ENCODE data around the gene CTSE.

DNA sequence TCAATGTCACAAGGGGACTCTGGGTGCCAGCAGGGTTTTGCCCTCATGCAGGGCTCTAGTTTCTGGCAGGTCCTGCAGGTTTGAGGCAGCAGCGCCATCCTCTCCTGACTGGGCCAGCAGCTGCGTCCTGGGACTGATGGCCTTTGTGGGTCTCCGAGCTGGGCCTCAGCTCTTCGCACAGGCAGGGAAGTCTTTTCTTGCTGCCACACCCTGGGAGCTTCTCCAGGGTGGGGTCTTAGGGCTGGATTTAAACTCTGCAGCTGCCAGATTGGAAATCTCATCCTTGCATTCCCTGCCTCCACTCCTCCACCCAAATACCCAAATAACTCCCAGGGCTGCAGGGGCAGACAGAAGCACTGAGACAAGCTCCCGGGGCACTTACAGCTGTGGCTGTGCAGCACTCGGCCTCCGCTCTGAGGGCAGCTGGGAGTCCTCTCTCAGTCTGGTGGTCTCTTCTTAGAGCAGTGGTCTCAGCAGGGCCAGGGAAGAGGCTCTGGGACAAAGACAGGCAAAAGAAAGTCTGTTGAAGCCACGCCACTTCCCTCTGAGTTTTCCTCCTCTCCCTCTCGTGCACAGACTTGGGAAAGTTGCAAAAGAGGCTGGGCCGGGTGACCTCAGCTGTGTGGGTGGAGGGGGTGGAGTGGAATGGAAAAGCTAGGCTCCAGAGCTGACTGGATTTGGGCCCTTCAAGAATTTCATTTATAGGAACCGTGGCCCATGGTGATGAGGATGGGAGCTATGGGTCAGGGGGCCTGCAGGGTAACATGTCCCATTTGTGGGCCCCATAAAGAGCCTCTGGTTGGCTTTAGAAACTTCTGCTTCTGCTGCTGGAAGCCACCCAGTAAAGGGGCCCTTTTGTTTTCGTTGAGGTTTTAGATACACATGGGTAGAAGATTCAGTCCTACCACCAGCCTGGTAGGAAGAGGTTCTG is 20.6 kb downstream of the CTSE start, which contains the start of gene RAB7B:
- TF ChIP-seq, protein P1, sequence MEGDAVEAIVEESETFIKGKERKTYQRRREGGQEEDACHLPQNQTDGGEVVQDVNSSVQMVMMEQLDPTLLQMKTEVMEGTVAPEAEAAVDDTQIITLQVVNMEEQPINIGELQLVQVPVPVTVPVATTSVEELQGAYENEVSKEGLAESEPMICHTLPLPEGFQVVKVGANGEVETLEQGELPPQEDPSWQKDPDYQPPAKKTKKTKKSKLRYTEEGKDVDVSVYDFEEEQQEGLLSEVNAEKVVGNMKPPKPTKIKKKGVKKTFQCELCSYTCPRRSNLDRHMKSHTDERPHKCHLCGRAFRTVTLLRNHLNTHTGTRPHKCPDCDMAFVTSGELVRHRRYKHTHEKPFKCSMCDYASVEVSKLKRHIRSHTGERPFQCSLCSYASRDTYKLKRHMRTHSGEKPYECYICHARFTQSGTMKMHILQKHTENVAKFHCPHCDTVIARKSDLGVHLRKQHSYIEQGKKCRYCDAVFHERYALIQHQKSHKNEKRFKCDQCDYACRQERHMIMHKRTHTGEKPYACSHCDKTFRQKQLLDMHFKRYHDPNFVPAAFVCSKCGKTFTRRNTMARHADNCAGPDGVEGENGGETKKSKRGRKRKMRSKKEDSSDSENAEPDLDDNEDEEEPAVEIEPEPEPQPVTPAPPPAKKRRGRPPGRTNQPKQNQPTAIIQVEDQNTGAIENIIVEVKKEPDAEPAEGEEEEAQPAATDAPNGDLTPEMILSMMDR (IDR thresholded peaks at IDR 0.05): no peak
- TF ChIP-seq EZH2 (IDR thresholded peaks at IDR 0.05; ENCODE audit: borderline replicate concordance, insufficient read depth, low read depth, low read length, poor library complexity, severe bottlenecking): no peak

Data from B cell (primary cell).